GM12878 (cell line): ENCODE measurements around the gene PACS1. TPM values are rescaled to one million over a fixed set of nuclear protein-coding genes. Genes with fewer than 3 reads are reported as not detected.

Source experiments
- BRCA1 ChIP-seq: IDR thresholded peaks from 2 replicates; pipeline ENCODE4 v1.6.1; 2011; ENCODE audit warnings: low read depth, low read length, improper control_type of control experiment
- CBX5 ChIP-seq: sonication (generic); IDR thresholded peaks from 2 replicates; pipeline ENCODE4 v1.6.1; 2016; ENCODE audit warnings: low read depth, moderate library complexity, mild to moderate bottlenecking, inconsistent platforms
- CEBPB ChIP-seq, 2 experiments: fragments of 150-350 bp in 1 of 2; IDR thresholded peaks; 2 replicates each; pipeline ENCODE4 v1.6.1; 2012 to 2014; ENCODE audit warnings: low read depth in 2 of 2, low read length in 2 of 2, borderline replicate concordance in 1 of 2, inconsistent platforms in 1 of 2
- CREB1 ChIP-seq: IDR thresholded peaks from 2 replicates; pipeline ENCODE4 v1.6.1; 2012; ENCODE audit warnings: low read depth, mild to moderate bottlenecking, inconsistent platforms
- EP300 ChIP-seq, 2 experiments: fragments of 150-350 bp in 1 of 2; IDR thresholded peaks; 2 replicates each; pipeline ENCODE4 v1.6.1; 2011 to 2012; ENCODE audit warnings: low read depth in 2 of 2, low read length in 2 of 2, borderline replicate concordance in 1 of 2, improper control_type of control experiment in 1 of 2, inconsistent platforms in 1 of 2; ENCODE audit not compliant: control insufficient read depth in 1 of 2
- FOXM1 ChIP-seq: IDR thresholded peaks from 2 replicates; pipeline ENCODE4 v1.6.1; 2012; ENCODE audit warnings: low read depth, mild to moderate bottlenecking, inconsistent platforms, low read length, moderate library complexity
- GABPA ChIP-seq: IDR thresholded peaks from 2 replicates; pipeline ENCODE4 v1.6.1; 2014; ENCODE audit warnings: antibody characterized with exemption, low read depth, mild to moderate bottlenecking, inconsistent platforms
- GATAD2B ChIP-seq: fragments of 450-650 bp; conservative IDR thresholded peaks from 2 replicates; pipeline ENCODE4 v1.6.1; 2017; ENCODE audit warnings: low read depth, mild to moderate bottlenecking, moderate library complexity
- HDAC2 ChIP-seq: fragments of 200-600 bp; sonication (generic); IDR thresholded peaks from 2 replicates; pipeline ENCODE4 v1.6.1; 2017
- IRF4 ChIP-seq: IDR thresholded peaks from 2 replicates; pipeline ENCODE4 v1.6.1; 2011; ENCODE audit warnings: low read depth, low read length
- KAT2A ChIP-seq: conservative IDR thresholded peaks from 2 replicates; pipeline ENCODE4 v1.6.1; 2011; ENCODE audit warnings: low read depth, low read length; ENCODE audit not compliant: control insufficient read depth
- KDM1A ChIP-seq: fragments of 200-600 bp; sonication (generic); IDR thresholded peaks from 2 replicates; pipeline ENCODE4 v1.6.1; 2016; ENCODE audit warnings: borderline replicate concordance
- MEF2A ChIP-seq: IDR thresholded peaks from 2 replicates; pipeline ENCODE4 v1.6.1; 2011; ENCODE audit warnings: low read depth, mild to moderate bottlenecking, low read length, moderate library complexity; ENCODE audit not compliant: insufficient read depth
- NFYA ChIP-seq: IDR thresholded peaks from 2 replicates; pipeline ENCODE4 v1.6.1; 2011; ENCODE audit warnings: low read depth, mild to moderate bottlenecking, low read length, improper control_type of control experiment, borderline replicate concordance
- NFYB ChIP-seq: IDR thresholded peaks from 2 replicates; pipeline ENCODE4 v1.6.1; 2011; ENCODE audit warnings: low read depth, mild to moderate bottlenecking, low read length, improper control_type of control experiment, moderate library complexity; ENCODE audit not compliant: insufficient read depth
- RBBP5 ChIP-seq: fragments of 200-600 bp; sonication (generic); conservative IDR thresholded peaks from 2 replicates; pipeline ENCODE4 v1.6.1; 2016
- RCOR1 ChIP-seq: conservative IDR thresholded peaks from 2 replicates; pipeline ENCODE4 v1.6.1; 2012; ENCODE audit warnings: low read depth, low read length, improper control_type of control experiment
- SIX5 ChIP-seq: IDR thresholded peaks from 2 replicates; pipeline ENCODE4 v1.6.1; 2011; ENCODE audit warnings: mild to moderate bottlenecking, low read depth, low read length, moderate library complexity; ENCODE audit not compliant: severe bottlenecking
- SMAD5 ChIP-seq: IDR thresholded peaks from 2 replicates; pipeline ENCODE4 v1.6.1; 2016; ENCODE audit warnings: antibody characterized with exemption, low read depth
- SMC3 ChIP-seq: IDR thresholded peaks from 2 replicates; pipeline ENCODE4 v1.6.1; 2011; ENCODE audit warnings: low read length, improper control_type of control experiment, borderline replicate concordance
- STAT1 ChIP-seq: fragments of 450-650 bp; conservative IDR thresholded peaks from 2 replicates; pipeline ENCODE4 v1.6.1; 2014; ENCODE audit warnings: antibody characterized with exemption, mild to moderate bottlenecking
- TARDBP ChIP-seq: IDR thresholded peaks from 2 replicates; pipeline ENCODE4 v1.6.1; 2016; ENCODE audit warnings: borderline replicate concordance
- TCF7 ChIP-seq: IDR thresholded peaks from 2 replicates; pipeline ENCODE4 v1.6.1; 2014; ENCODE audit warnings: antibody characterized with exemption, borderline replicate concordance
- ZNF217 ChIP-seq: fragments of 450-650 bp; IDR thresholded peaks from 2 replicates; pipeline ENCODE4 v1.6.1; 2017; ENCODE audit warnings: antibody characterized with exemption, mild to moderate bottlenecking
- ZNF622 ChIP-seq: fragments of 450-650 bp; IDR thresholded peaks from 2 replicates; pipeline ENCODE4 v1.6.1; 2017; ENCODE audit warnings: mild to moderate bottlenecking, inconsistent platforms
- polyA plus RNA-seq, 11 experiments: library from polyadenylated mRNA; depleted of rRNA in 4 of 11; unstranded in 6 of 11; stranded (reverse) in 5 of 11; fragments of >200 nt; fragmentation: Nextera tagmentation in 4 of 11; fragmentation: Illumina TruSeq in 1 of 11; extraction: Ambion mirVana in 4 of 11; extraction: Trizol in 1 of 11; gene quantifications; 1 replicate in 1 of 11; 2 replicates in 10 of 11; pipeline versions ENCODE4 v1.2.1 to v1.2.3, GENCODE V29; 2011 to 2016; ENCODE audit warnings: inconsistent platforms in 2 of 11, missing spikeins in 2 of 11, low read depth in 1 of 11
- total RNA-seq, 4 experiments: library from RNA; depleted of rRNA in 3 of 4; stranded (reverse); fragments of >200 nt in 3 of 4; fragmentation: Illumina TruSeq in 1 of 4; extraction: Trizol in 1 of 4; gene quantifications; 2 replicates each; pipeline versions ENCODE4 v1.2.1 to v1.2.3, GENCODE V29; 2013 to 2021
- TF ChIP-seq, protein P1 (sequence below): IDR thresholded peaks from 2 replicates; pipeline ENCODE4 v1.6.1; 2012; ENCODE audit warnings: low read depth, low read length, improper control_type of control experiment
- TF ChIP-seq, protein P2 (sequence below): fragments of 450-650 bp; IDR thresholded peaks from 2 replicates; pipeline ENCODE4 v1.6.1; 2017; ENCODE audit warnings: mild to moderate bottlenecking, low read depth, inconsistent platforms; ENCODE audit not compliant: poor library complexity, severe bottlenecking
- TF ChIP-seq, protein P3 (sequence below): fragments of 450-650 bp; IDR thresholded peaks from 2 replicates; pipeline ENCODE4 v1.6.1; 2016; ENCODE audit warnings: mild to moderate bottlenecking
- TF ChIP-seq, protein P4 (sequence below): fragments of 150-350 bp; IDR thresholded peaks from 2 replicates; pipeline ENCODE4 v1.6.1; 2014; ENCODE audit warnings: mild to moderate bottlenecking, low read depth, low read length

The PACS1 gene
- total and polyA plus RNA-seq, 10 of the 15 experiments (the other 5 are each of a cell fraction or from before 2014, with no cell fraction given), result 1.1 to 74.3 (median 17.9) TPM

DNA sequence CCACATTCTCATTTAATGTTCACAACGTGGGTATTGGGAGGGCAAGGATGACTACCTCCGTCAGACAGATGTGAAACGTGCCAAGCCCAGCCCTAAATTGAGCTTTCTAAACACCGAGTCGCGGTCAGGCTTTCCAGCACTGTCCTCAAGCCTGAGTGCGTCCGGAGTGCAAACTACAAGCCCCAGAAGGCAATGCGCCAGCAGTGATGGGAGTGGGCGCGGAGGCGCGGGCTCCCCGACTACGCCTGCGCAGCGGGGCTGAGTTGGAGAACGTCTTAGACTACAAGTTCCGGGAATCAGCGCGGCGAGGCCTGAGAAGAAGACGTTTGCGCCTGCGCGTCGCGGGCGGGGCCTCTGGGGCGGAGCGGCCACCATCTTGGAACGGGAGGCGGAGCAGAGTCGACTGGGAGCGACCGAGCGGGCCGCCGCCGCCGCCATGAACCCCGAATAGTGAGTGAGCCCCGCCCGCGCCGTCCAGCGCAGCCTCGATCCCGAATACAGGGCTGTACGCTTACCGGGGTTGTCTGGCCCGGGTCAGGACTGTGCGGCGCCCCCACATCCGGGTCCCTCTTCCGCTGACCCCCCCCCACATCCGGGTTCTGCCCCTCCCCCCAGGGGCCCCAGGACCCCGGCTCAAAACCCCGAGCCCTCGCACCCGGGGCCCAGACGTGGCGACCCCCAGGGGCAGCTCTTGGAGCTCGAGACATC lies 198.3 kb downstream of the PACS1 start, which contains the start of gene RAB1B (continued):
- no peak; the same call in 1 of the 2 replicates for TF ChIP-seq GATAD2B
- no peak for TF ChIP-seq RCOR1
- TF ChIP-seq ZNF217, result no peak
- no peak for TF ChIP-seq BRCA1
- TF ChIP-seq, protein P1, sequence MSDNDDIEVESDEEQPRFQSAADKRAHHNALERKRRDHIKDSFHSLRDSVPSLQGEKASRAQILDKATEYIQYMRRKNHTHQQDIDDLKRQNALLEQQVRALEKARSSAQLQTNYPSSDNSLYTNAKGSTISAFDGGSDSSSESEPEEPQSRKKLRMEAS, result no peak; the same call in 1 of the 2 replicates
- TF ChIP-seq MEF2A, result no peak
- no peak for TF ChIP-seq NFYB
- no peak for TF ChIP-seq CEBPB (IDR thresholded peaks at IDR 0.05; ENCODE audit: borderline replicate concordance in 1 of 2, low read depth in 2 of 2, low read length in 2 of 2)
- no peak for TF ChIP-seq GABPA
- no peak for TF ChIP-seq TCF7
- TF ChIP-seq RBBP5, result no peak
- TF ChIP-seq IRF4, result no peak
- TF ChIP-seq SMAD5, result no peak; the same call in 1 of the 2 replicates
- TF ChIP-seq SIX5, result peak; percentile 91
- TF ChIP-seq, protein P2, sequence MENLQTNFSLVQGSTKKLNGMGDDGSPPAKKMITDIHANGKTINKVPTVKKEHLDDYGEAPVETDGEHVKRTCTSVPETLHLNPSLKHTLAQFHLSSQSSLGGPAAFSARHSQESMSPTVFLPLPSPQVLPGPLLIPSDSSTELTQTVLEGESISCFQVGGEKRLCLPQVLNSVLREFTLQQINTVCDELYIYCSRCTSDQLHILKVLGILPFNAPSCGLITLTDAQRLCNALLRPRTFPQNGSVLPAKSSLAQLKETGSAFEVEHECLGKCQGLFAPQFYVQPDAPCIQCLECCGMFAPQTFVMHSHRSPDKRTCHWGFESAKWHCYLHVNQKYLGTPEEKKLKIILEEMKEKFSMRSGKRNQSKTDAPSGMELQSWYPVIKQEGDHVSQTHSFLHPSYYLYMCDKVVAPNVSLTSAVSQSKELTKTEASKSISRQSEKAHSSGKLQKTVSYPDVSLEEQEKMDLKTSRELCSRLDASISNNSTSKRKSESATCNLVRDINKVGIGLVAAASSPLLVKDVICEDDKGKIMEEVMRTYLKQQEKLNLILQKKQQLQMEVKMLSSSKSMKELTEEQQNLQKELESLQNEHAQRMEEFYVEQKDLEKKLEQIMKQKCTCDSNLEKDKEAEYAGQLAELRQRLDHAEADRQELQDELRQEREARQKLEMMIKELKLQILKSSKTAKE, result no peak
- TF ChIP-seq KAT2A, result no peak
- TF ChIP-seq ZNF622, result no peak
- TF ChIP-seq KDM1A, result no peak
- no peak for TF ChIP-seq NFYA
- no peak for TF ChIP-seq EP300 (IDR thresholded peaks at IDR 0.05; ENCODE audit: borderline replicate concordance in 1 of 2, control insufficient read depth in 1 of 2, low read depth in 2 of 2, low read length in 2 of 2)
- TF ChIP-seq, protein P3, sequence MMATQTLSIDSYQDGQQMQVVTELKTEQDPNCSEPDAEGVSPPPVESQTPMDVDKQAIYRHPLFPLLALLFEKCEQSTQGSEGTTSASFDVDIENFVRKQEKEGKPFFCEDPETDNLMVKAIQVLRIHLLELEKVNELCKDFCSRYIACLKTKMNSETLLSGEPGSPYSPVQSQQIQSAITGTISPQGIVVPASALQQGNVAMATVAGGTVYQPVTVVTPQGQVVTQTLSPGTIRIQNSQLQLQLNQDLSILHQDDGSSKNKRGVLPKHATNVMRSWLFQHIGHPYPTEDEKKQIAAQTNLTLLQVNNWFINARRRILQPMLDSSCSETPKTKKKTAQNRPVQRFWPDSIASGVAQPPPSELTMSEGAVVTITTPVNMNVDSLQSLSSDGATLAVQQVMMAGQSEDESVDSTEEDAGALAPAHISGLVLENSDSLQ, result no peak
- no peak for TF ChIP-seq STAT1
- no peak for TF ChIP-seq HDAC2
- TF ChIP-seq, protein P4, sequence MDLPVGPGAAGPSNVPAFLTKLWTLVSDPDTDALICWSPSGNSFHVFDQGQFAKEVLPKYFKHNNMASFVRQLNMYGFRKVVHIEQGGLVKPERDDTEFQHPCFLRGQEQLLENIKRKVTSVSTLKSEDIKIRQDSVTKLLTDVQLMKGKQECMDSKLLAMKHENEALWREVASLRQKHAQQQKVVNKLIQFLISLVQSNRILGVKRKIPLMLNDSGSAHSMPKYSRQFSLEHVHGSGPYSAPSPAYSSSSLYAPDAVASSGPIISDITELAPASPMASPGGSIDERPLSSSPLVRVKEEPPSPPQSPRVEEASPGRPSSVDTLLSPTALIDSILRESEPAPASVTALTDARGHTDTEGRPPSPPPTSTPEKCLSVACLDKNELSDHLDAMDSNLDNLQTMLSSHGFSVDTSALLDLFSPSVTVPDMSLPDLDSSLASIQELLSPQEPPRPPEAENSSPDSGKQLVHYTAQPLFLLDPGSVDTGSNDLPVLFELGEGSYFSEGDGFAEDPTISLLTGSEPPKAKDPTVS, result no peak
- no peak for TF ChIP-seq CBX5
- TF ChIP-seq TARDBP, result no peak; the same call in none of the 2 replicates
- TF ChIP-seq FOXM1, result no peak
- TF ChIP-seq SMC3, result no peak
- peak; percentile 76 for TF ChIP-seq CREB1
